KOPT-K1 (cell line): ENCODE data around the gene WDR90.
A peak's percentile ranks its signal among the peaks of the same experiment; 100 is the strongest.

Experiments used
- H3K27ac ChIP-seq: fragments of 200-600 bp; sonication (generic); 2 replicates; pipeline ENCODE4 v1.5.1; 2016; ENCODE audit warnings: antibody characterized with exemption, mild to moderate bottlenecking, low read depth, low read length; ENCODE audit not compliant: poor library complexity, severe bottlenecking
- H3K36me3 ChIP-seq: fragments of 200-600 bp; sonication (generic); 2 replicates; pipeline ENCODE4 v1.5.1; 2017; ENCODE audit warnings: antibody characterized with exemption, mild to moderate bottlenecking, low read length, moderate library complexity; ENCODE audit not compliant: insufficient read depth
- H3K9me3 ChIP-seq: fragments of 200-600 bp; sonication (generic); 2 replicates; pipeline ENCODE4 v1.5.1; 2017; ENCODE audit warnings: antibody characterized with exemption, low read length, mild to moderate bottlenecking; ENCODE audit not compliant: insufficient read depth, poor library complexity, severe bottlenecking

Gene WDR90

DNA sequence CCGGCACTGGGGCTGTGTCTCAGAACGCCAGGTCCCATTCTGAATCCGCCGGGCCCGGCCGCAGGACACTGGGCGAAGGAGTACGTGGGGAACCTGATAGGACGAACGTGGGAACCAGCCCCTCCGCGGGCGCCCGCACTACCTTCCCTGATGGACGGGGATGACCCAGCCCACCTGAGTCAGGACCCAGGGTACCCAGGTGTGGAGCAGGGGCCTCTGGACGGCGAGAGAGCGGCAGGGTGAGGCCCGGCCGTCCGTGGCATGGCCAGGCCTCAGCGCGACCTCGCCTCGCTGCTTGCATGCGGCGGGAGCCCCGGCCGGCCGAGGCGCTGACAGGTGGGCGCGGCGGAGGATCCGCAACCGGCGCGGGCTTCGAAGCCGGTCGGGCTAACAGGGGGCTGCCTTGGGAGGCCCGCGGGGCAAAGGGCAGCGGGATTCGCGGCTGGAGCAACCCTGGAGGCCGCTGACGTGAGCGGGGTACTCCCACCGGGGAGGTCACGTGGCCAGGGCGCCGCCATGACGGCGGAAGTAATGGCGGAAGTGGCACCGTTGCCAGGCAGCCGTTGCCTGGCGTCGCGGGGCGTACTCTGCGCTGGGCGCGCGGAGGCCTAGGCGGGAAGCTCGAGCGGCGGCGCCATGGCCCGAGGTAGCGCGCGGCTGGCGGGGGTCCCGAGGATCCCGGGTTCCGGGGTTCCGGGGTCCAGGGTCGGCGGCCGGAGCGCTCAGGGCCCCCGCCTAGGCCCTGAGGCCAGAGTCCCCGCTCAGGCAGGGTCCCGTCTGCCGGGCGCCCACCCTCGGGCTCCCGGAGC lies at the start of gene WDR90:
WDR90 (plus strand) TSS at position 585 of the 809 bp plus-strand sequence; CDS start at position 637, 52 bp downstream.
- Histone ChIP-seq H3K27ac (peak within 1 kb of the TSS; percentile 83), H3K36me3 (peaks cover 22% of the 10 kb centered on the region; the same call in 1 of the 2 replicates), H3K9me3 (no peaks in the 10 kb centered on the region)

DNA sequence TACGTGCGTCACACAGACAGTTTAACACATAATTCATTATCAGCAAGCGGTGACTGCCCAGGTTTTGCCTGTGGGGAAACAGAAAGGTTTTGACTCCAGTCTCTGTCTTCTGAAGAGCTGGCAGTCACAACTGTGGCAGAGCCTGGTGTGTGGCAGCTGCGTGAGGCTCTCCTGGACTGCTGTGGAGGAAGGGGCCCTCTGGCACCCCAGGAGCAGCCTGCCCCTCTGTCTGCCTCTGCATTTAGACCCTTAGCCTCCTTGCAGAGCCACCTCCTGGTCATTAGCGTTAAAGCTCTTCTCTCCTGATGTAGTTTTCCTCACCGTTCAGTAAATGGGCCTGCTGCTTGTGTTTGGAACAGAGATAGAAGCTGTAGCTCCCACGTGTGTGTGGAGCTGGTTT lies 48.4 kb upstream of the WDR90 start:
- Histone ChIP-seq H3K36me3 (no peaks in the 10 kb centered on the region; the same call in 1 of the 2 replicates), H3K9me3 (peaks cover 11% of the 10 kb centered on the region), H3K27ac (no peak overlapping the region)

DNA sequence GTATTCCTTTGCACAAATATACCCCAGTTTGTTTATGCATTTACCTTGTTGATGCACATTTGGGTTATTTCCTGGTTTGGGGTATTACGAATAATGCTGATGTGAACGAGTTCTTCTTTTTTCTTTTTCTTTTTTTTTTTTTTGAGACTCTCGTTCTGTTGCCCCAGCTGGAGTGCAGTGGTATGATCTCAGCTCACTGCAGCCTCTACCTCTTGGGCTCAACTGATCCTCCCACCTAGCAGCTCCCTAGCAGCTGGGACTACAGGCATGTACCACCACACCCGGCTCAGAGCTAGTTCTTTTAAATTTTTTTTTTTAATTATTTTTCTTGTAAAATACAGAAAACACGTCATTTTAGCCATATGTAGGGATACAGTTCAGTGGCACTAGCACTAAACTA lies 45.2 kb upstream of the WDR90 start:
- no peaks in the 10 kb centered on the region; the same call in 1 of the 2 replicates for H3K36me3 ChIP-seq
- H3K9me3 ChIP-seq: peaks cover 11% of the 10 kb centered on the region
- no peak overlapping the region for H3K27ac ChIP-seq

DNA sequence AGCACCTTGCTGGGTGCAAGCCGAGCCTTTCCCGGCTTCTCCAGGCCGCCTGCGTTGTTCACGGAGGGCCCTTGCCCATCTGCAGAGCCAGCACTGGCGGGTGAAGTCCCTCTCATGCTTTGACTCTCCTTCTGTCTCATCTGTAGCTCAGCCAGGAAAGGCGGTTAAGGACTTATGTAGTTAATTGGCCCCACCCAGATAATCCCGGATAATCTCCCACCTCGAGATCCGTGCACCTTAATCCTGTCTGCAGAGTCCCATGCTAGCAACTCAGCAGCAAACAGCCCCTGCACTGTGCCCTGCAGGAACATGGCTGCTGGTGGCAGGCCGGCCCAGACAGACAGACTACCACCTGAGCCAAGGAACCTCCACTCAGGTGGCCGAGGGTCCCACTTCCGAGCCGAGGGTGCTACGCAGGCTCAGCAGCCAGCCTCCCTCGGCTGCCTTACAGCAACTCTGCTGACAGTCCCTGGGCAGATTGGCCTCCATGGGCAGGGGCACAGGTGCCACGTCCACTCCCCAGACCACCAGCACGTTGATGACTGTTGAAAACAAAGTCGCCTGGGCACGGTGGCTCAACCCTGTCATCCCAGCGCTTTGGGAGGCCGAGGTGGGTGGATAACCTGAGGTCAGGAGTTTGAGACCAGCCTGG lies 42.4 kb upstream of the WDR90 start:
- H3K27ac ChIP-seq: no peak overlapping the region
- H3K36me3 ChIP-seq: no peaks in the 10 kb centered on the region
- peaks cover 11% of the 10 kb centered on the region for H3K9me3 ChIP-seq

DNA sequence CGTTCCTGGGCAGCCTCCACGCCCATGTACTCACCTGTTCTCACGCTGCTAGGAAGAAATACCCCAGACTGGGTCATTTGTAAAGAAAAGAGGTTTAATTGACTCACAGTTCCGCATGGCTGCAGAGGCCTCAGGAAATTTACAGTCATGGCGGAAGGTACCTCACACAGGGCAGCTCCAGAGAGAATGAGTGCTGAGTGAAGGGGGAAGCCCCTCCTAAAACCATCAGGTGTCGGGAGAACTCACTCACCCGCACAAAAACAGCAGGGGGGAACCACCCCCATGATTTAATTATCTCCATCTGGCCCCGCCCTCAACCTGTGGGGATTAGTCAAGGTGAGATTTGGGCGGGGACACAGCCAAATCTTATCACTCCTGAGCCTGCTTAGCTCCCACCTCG lies 41.1 kb upstream of the WDR90 start:
- peaks cover 11% of the 10 kb centered on the region for H3K9me3 ChIP-seq
- H3K36me3 ChIP-seq: no peaks in the 10 kb centered on the region
- no peak overlapping the region for H3K27ac ChIP-seq

DNA sequence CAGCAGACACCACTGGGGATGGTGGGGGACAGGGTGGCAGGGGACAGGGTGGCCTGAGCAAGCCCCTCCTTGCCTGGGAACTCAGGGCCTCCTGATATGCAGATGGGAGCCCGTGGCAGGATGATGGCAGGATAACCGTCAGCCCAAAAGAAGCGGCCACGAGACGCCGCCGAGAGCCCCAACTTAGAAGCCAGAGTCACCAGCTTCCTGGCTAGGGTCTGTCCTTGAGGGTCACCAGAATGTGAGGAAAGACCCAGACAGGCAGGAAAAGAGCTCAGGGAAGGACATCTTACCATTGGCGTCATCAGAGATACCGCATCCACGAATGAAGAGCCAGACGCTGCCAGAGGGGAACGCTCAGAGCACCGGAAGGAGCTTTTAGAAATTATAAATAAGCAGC lies 39.8 kb upstream of the WDR90 start:
- Histone ChIP-seq H3K36me3 (no peaks in the 10 kb centered on the region), H3K27ac (no peak overlapping the region), H3K9me3 (peaks cover 11% of the 10 kb centered on the region)

DNA sequence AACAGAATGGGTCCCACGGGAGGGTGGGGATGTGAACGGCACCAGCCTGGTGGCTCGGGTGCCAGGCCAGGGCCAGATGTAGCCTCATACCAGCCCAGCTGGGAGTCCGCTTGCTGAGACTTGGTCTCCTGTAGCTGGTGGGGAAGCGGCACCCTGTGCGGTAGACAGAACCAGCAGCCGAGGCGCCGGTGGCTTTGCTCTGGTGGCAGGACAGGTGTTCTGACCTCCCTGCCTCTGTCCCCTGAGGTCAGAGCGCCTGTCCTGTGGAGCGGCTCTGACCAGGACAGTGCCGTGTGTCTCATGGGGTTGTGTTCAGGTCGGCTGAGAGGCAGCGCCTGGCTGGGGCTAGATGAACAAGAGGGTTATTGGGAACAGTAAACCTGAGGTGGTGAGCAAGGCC lies 39.2 kb upstream of the WDR90 start:
- peaks cover 7% of the 10 kb centered on the region for H3K9me3 ChIP-seq
- H3K27ac ChIP-seq: no peak overlapping the region
- H3K36me3 ChIP-seq: no peaks in the 10 kb centered on the region

DNA sequence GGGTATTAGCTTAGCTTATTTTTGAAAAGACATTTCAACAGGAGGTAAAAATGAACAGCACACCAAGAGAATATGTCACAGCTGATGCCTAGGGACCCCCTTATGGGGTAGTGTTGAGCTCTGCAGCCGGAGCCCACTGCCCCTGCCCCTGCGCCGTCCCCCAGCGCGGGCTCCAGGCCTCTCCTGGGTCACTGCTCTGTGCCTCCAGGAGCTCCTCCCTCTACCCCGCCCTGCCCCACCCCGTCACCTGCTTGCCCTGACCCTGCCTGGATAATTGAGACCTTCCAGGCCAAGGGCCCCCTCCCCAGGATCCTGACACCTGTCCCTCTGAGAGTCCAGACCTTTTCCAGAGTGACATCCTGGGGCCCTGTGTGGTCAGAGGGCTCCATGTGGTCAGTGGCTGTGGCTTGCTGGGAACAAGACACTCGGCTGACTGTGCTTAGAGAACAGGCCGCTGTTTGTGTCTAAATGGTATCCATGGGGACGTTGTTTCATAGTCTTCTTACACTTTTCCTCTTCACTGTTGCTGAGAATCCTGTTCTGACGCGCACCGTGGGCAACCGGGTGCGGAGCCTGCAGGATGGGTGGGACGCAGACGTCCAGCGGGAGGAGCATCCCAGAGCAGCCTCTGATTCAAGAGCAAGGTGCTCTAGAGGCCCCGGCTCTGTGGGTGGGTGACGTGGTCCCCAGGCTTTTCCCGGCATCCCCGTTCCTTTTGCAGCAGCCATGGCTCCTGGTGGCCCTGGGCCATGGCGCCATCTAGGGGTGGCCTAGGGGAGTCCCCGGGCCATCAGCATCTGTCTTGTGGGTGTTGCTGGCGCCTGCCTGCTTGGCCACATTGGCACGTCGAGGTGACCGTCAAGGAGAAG lies 38.4 kb upstream of the WDR90 start:
- Histone ChIP-seq H3K36me3 (no peaks in the 10 kb centered on the region), H3K9me3 (no peaks in the 10 kb centered on the region), H3K27ac (no peak overlapping the region)

DNA sequence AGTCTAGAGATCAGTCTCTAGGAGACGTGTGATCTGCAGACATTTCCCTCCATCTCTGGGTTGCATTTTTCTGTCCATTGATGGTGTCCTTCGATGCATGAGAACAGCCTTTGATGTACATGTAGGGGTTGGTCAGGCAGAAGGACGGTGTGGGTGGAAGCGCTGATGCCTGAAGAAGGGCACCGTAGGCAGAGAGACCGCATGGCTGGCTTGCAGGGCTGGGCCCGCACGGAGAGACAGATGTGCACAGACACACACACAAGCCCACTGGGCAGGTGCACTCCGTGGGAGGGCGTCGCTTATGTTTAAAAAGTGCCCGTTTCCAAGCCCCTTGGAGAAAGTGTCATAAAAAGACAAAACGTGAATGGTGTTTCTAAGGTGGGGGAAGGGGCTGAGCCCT lies 34.0 kb upstream of the WDR90 start:
- H3K36me3 ChIP-seq: no peaks in the 10 kb centered on the region
- H3K27ac ChIP-seq: no peak overlapping the region

DNA sequence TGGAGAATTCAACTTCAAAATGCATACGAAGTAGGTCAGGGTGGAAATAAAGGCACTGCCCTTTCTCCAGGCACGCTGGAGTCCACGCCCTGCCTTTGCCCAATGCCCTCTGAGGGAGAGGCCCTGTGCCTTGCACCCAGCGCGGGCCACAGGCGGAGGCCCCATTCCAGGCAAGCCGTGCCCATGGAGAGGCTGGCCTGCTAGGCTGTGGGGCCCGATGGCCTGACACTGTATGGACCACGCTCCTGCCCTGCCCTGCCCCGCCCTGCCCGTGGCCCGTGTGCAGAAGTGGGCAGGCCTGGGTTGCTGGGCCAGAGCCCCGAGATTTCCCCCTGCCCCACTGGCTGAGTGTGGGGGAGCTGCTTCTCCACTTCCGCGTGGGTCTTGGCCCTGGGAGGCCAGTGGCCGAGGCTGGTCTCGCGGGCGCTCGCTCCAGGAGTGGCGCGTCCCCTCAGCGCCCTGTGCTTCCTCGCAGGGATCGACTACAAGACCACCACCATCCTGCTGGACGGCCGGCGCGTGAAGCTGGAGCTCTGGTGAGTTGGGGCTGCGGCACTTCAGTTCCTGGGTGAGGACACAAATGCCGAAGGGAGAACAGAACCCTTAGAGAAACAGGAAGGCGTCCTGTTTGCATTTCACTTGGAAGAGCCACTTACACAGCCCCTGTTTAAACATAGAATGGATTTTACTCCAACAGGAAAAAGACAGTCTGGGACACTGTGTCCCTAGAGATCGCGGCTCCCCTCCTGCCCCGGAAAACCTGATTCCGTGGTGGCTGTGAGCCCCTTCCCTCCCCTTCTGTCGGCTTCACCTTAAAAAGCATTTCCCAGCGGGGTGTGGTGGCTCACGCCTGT lies 32.2 kb upstream of the WDR90 start:
- H3K27ac ChIP-seq: no peak overlapping the region
- no peaks in the 10 kb centered on the region for H3K36me3 ChIP-seq
- no peaks in the 10 kb centered on the region for H3K9me3 ChIP-seq

More for the DNA sequence above, 34.0 kb upstream of the WDR90 start:
- no peaks in the 10 kb centered on the region for H3K9me3 ChIP-seq

DNA sequence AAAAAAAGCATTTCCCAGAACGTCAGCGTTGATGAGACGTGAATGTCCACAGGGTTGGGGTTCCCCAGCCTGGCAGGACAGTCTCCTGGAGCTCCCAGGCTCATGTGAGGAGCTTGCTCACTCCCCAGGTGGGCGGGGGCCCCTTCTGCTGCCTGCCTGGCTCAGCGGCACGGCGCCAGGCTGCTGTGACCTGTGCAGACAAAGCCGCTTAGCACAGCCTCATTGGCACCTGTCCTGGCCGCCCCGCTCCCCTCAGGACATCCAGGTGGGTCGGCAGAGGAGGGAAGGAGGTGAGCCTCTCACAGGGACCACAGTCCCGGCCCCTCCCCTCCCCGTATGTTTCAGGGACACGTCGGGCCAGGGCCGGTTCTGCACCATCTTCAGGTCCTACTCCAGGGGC lies 31.3 kb upstream of the WDR90 start:
- H3K9me3 ChIP-seq: no peaks in the 10 kb centered on the region
- H3K36me3 ChIP-seq: no peaks in the 10 kb centered on the region
- H3K27ac ChIP-seq: no peak overlapping the region

DNA sequence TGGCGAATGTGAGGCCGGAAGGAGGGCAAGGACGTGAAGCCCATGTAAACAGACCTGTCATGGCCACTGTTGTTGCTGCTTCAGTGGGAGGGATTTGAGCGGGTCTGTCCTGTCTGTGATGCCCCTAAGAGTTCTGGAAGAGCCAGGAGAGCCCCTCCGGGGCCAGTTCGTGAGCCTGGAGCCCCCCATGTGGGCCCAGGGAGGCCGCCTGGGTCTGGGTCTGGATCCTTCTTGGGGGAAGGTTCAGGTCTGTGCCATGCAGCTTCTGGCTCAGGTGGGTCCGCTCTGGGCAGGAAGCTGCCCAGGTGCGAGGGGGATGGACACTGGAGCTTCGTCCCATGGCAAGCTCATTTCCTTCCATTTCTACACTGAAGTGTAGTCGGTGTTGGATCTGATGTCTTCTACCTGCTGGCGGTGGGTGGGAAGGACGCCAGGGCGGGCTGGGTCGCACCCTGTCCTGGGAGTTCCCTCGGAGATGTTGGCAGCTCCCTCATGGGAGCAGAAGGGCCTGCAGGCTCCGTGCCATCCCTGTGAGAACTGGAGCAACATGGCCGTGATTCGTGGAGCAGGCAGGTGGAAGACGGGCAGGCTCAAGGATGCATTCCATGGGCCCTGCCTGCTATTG lies 29.6 kb upstream of the WDR90 start:
- Histone ChIP-seq H3K9me3 (no peaks in the 10 kb centered on the region), H3K27ac (no peak overlapping the region), H3K36me3 (no peaks in the 10 kb centered on the region)

DNA sequence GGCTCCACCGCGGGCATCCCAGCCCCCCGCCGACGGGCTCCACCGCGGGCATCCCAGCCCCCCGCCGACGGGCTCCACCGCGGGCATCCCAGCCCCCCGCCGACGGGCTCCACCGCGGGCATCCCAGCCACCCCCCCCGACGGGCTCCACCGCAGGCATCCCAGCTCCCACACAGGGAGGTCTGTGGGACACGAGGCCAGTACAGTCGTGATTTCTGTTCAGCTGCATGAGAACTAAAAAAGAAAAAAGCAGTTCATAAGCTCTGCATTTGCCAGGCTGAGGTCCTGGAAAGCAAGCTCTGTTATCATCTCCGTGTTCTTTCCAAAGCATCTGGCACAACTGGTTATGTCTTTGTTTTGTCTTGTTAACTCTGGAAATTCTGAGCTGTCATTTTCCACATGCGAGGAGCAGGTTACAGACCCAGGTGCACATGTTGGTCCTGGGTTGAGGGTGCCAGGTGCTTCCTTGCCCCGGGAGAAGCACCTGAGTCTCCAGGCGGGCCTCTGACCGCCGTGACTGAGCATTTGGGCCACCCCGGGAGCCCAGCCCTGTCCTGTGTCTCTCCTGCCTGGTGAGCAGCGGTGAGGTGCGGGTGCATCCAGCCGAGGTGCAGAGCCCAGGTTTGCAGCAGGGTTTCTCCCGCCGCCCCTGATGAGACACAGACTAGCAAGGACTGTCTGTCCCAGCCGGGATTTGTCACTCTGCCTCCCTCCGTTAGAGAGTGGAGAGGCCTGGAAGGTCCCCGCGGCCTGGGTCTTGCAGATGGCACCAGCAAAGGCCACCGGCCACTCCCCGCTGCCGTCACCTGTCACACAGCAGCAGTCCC lies 28.3 kb upstream of the WDR90 start:
- no peak overlapping the region for H3K27ac ChIP-seq
- no peaks in the 10 kb centered on the region for H3K9me3 ChIP-seq
- no peaks in the 10 kb centered on the region for H3K36me3 ChIP-seq
